NCI-H1092 (cell line): ENCODE measurements around the gene UTP25.

Experiments
- DNase-seq: peaks from one replicate; lab custom pipeline; 2025; lab: John Stamatoyannopoulos, UW

Gene UTP25

GRCh38 chr1:209805875-209806760 lies 21.7 kb upstream of the UTP25 start, which contains the start of gene IRF6:
TSS of gene IRF6 (minus strand) at chr1:209806142. CDS start at chr1:209801413, 4,729 bp downstream.
- DNase-seq = no peak

GRCh38 chr1:209807509-209807908 lies 20.3 kb upstream of the UTP25 start:
- no peak for DNase-seq

GRCh38 chr1:209808059-209808581 lies 19.7 kb upstream of the UTP25 start:
- peak; percentile 74 for DNase-seq

GRCh38 chr1:209809611-209810010 lies 18.2 kb upstream of the UTP25 start:
- DNase-seq = no peak

GRCh38 chr1:209810783-209811182 lies 17.0 kb upstream of the UTP25 start:
- DNase-seq = no peak

- no peak for DNase-seq
These were observed 13.9 kb upstream of the UTP25 start for GRCh38 chr1:209813902-209814301.

- no peak for DNase-seq
These were observed 12.3 kb upstream of the UTP25 start for GRCh38 chr1:209815490-209815889.

- DNase-seq = no peak
These were observed 11.8 kb upstream of the UTP25 start for GRCh38 chr1:209815931-209816341.

GRCh38 chr1:209816923-209817322 lies 10.8 kb upstream of the UTP25 start:
- DNase-seq = no peak

- no peak for DNase-seq
These were observed 10.1 kb upstream of the UTP25 start for GRCh38 chr1:209817691-209818090.

- no peak for DNase-seq
These were observed 8.7 kb upstream of the UTP25 start for GRCh38 chr1:209819058-209819457.

GRCh38 chr1:209820986-209821385 lies 6.8 kb upstream of the UTP25 start:
- DNase-seq = no peak

GRCh38 chr1:209822706-209823105 lies 5.1 kb upstream of the UTP25 start:
- no peak for DNase-seq

- peak; percentile 51 for DNase-seq
These were observed 4.4 kb upstream of the UTP25 start for GRCh38 chr1:209823143-209824041.

- no peak for DNase-seq
These were observed 2.0 kb upstream of the UTP25 start for GRCh38 chr1:209825591-209826434.

GRCh38 chr1:209829716-209830115 lies 1.9 kb downstream of the UTP25 start:
- DNase-seq = no peak

GRCh38 chr1:209830722-209831121 lies 3.0 kb downstream of the UTP25 start:
- no peak for DNase-seq

- no peak for DNase-seq
These were observed 3.8 kb downstream of the UTP25 start for GRCh38 chr1:209831615-209832014.

GRCh38 chr1:209835782-209836298 lies 8.1 kb downstream of the UTP25 start:
- no peak for DNase-seq

- no peak for DNase-seq
These were observed 9.9 kb downstream of the UTP25 start for GRCh38 chr1:209837671-209838070.

GRCh38 chr1:209838537-209838936 lies 10.8 kb downstream of the UTP25 start:
- no peak for DNase-seq
